ENCODE results near the gene CALHM2.

Gene CALHM2

DNA sequence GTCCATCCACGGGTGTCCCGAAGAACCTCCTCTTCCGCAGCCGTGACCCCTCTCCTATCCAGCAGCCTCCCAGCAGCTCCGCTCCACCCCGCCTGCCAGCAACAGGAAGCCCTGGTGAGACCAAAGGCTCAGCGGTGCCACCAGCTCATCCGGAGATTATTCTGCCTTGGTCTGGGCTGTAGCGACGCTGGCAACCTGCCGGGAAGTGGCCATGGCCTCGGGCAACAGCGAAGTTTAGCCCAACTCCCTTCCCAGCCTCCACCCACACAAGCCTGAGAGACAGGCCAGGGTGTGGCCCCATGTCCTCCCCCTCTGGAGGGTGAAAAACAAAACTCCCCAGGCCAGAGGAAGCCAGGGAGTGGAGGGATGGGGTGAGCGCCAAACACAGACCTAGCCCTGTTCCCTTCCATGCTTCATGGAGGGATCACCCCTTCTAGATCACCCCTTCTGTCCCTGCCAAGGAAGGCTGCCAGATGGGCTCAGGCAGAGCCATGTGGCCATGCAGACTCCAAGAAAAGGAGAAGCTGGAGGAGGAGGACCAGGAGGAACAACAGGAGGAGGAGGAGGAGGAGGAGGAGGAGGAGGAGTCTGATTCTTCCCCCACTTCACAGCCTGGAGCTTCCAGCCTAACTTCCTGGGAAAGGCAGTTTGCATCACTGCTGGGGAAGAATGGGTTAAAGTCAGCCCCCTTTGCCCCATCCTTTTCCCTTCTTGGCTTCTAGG, 918 bp downstream of the CALHM2 start:
- no peak for DNase-seq (ENCODE audit: low read depth in 2 of 2)

DNA sequence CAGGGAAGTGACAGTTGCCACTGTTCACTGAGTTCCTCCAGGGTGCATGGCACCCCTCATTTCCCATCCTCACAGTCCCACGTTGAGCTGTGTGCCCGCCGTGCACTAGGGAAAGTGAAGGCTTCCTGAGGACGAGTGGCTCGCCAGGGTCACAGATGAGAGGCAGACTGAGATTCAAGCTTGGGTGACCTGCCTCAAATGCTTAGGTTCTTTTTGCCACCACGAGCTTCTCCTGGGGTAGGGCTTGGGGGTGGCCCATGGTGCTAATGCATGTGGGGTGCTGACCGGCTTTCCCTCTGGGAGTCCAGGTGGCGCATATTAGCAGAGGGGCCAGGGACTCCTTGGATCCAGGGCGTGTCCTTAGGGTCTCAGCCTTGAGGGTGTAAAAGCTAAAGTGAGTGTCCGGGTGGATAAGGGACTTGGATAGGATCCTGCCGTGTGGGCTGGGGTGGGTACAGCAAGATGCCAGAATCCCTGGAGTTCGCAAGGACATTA, 1.9 kb downstream of the CALHM2 start:
- DNase-seq (ENCODE audit: low read depth in 2 of 2), result no peak

DNA sequence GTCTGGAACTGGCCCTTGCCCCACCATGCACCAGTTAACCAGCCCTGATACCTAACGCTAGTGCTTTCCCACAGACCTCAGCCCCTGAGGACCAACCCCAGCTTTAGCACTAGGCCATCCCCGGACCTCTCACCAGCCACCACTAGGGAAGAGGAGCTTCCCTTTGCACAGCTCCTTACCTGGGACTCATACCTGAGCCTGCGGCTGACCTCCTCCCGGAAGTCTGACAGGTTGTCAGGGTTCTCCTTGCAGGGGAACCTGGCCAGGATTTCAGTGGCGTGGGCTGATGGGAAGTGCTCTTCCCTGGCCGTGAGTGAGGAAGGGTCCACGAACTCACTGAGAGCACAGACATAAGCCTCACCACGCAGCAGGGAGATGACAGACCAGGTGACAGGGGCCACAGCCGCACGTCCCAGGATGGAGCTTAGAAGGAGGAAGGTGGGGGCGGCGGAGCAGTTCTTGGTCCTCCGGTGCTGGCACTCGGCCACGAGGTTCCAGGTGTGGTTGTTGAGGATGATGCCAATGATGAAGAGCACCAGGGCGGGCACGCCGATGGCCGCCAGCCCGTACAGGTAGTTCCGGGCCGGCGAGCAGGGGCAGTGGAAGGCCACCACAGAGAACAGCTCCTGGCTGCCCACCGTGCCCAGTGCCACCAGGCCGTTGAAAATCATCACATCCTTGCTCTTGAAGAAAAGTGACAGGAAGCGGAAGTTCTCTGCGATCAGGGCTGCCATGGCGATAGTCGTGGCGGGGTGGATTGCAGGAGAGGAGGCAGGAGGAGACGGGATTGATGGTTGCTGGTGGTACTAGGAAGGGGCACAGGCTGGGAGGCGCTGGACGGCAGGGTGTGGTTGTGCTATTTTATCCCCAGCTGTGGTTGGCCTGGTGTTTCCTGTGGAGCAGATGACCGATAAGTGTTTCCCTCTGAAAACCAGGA, 2.7 kb downstream of the CALHM2 start:
- DNase-seq (ENCODE audit: low read depth in 2 of 2), result no peak

DNA sequence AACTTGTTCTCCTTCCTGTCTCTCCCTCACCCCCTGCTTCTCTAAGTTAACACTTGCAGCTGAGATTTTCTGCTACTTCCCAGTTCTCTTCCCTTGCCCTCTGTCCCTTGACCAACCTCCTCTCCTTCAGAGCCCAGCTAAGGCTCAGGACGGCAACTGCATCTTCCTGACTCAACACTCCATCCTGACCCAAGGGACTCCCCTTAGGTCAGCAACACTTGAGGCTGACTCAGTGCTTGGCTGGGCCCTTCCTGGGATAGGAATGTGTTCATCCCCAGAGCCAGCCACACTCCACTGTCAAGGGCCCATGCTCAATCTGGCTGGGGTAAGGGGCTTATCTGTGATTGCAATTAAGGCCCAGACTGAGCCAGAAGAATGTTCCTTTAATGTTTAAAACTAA, 3.4 kb downstream of the CALHM2 start:
- no peak for DNase-seq (ENCODE audit: low read depth in 2 of 2)

DNA sequence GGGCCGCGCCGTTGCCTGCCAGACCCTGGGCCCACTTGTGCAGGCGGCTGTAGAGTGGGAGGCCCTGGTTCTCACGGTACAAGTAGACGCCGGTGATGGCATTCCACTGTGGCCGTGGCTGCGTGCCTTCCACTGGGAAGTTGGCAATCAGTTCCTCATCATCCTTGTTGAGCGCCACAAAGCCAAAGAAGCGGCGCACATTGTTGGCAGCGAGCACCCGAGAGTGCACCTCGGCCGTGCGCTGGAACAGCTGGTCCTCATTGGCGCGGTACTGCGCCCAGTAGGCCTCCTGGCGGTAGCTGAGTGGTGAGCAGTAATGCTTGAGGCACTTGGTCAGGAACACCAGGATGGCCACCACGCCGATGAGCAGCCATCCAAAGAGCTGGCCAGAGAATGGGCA, 5.0 kb downstream of the CALHM2 start:
- DNase-seq (ENCODE audit: low read depth in 2 of 2), result no peak

DNA sequence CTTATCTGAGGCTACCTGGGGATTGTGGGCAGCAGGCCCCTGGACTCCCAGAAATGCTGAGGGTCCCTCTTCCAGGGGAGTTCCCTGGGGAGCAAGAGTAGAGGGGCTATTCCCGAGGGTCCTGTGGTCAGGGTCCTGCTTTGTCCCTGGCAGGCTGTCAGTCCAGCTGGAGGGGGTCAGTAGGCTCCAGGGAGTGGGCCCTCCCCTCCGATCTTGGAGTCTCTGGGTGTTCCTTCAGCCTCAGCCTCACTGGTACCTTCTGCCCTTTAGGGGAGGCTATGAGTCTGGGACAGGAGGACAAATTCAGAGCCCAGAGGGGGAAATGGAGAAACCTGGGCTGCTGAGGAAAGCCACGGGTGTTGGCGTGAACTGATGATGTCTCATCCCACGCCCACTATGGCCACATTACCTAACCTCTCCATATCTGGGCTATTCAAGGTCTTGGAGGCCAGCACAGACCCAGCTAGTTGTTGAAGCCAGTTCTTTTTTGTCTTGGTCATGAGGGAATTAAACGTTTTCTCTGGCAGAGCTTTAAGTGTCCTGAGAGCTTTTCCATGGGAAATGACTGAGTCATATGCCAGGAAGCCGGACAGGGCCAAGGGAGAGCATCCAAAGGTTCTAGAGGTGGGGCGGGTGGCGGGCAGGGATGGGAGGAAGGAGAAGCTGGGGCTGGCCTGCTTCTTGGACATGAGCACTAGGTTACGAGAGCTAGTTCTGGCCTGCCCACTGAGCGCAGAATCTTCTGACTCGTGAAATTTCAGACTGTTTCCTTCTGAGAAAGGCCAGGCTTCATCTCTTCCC, 6.2 kb downstream of the CALHM2 start:
- DNase-seq (ENCODE audit: low read depth in 2 of 2), result no peak

DNA sequence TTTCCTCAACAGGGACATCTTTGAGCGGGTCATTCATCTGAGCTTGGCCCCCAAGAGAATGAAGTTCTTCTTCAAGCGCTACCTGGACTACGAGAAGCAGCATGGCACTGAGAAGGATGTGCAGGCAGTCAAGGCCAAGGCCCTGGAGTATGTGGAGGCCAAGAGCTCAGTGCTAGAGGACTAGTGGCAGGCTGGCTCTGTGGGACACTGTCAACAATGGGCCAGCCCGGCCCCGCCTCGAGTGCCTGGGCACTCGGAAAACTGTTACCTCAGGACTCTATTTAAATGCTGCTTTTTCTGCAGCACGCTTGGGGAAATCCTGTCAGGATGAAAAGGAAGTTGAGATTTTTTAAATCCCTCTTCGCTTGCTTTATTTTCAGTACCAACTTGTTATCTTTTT, 6.8 kb downstream of the CALHM2 start:
- no peak for DNase-seq (ENCODE audit: low read depth in 2 of 2)

DNA sequence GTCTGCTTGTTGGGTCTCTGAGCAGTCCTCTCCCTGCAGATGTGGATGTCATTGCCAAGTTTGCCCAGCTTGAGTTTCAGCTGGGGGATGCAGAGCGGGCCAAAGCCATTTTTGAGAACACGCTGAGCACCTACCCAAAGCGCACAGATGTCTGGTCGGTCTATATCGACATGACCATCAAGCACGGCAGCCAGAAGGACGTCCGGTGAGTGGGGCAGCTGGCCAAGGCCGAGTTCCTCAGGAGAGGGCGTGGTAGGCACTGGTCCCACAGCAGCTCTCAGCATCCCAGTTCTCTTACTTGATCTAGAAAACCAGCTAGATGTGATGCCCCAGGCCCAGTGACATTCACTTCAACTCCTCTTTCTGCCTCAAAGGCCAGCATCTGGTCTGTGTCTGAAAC, 7.7 kb downstream of the CALHM2 start:
- no peak for DNase-seq (ENCODE audit: low read depth in 2 of 2)

DNA sequence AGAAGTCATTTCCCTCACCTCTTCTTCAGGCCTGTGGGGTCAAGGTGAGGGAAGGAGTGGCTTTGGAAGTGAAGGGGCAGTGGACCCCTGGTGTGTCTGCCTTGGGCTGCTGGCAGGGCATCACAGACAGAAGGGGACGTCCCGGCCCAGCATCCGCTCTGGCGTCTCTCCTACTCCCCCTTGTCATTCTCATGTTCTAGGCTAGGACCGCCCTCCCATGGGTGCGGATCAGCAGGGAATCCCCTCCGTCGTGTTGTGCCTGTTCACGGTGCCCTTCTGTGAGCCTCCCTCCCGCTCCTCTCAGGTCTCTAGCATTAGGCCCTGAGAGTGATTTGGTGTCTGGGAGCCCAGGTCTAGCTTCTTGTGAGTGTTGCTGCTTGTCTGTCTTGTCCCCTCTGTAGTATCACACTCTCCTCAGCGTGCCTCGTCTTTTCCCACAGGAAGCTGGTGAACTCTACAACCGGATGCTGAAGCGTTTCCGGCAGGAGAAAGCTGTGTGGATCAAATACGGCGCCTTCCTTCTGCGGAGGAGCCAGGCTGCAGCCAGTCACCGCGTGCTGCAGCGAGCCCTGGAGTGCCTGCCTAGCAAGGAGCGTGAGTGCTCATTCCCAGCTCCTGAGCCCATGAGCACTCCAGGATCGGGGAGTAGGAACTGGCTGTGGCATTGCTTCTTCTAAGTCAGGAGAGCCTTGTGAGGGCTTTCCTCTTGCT, 8.5 kb downstream of the CALHM2 start:
- DNase-seq (ENCODE audit: low read depth in 2 of 2), result no peak

DNA sequence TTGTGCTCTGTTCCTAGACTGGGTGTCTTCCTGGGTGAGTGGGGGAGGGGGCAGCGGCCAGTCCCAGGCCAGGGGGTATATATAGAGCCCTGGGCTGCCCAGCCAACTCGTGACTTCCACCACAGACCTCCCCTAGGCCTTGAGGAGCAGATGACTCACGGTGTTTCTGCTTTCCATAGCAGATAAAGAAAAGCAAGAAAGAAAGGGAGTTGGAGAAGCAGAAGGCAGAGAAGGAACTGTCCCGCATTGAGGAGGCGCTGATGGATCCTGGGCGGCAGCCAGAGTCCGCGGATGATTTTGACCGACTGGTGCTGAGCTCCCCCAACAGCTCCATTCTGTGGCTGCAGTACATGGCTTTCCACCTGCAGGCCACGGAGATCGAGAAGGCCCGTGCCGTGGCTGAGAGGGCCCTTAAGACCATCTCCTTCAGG, 10.1 kb downstream of the CALHM2 start:
- no peak for DNase-seq (ENCODE audit: low read depth in 2 of 2)

DNA sequence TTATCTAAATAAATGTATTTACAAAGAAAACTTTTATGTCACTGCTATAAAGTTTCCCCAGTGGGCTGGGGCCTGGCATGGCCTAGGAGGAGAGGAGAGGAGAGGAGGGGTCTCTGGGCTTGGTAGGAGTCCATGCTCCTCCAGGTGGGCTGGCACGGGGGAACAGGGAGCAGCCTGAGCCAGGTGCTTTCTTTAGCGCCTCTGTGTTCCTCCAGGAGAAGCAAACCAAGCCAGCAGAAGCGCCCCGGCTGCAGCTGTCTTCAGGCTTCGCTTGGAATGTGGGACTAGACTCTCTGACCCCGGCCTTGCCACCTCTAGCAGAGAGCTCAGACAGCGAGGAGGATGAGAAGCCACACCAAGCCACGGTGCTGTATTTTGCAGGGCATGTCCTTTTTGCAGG, 10.6 kb downstream of the CALHM2 start:
- DNase-seq (ENCODE audit: low read depth in 2 of 2), result no peak

DNA sequence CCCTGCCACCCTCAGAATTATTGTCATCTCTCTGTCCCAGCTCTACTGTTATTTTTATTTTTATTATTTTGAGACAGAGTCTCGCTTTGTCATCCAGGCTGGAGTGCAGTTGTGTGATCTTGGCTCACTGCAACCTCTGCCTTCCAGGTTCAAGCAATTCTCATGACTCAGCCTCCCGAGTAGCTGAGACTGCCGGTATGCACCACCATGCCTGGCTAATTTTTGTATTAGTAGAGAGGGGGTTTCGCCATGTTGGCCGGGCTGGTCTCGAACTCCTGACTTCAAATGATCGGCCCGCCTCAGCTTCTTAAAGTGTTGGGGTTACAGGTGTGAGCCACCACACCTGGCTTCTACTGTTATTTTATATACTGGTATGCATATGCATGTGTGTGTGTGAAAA, 11.0 kb downstream of the CALHM2 start:
- no peak for DNase-seq (ENCODE audit: low read depth in 2 of 2)

DNA sequence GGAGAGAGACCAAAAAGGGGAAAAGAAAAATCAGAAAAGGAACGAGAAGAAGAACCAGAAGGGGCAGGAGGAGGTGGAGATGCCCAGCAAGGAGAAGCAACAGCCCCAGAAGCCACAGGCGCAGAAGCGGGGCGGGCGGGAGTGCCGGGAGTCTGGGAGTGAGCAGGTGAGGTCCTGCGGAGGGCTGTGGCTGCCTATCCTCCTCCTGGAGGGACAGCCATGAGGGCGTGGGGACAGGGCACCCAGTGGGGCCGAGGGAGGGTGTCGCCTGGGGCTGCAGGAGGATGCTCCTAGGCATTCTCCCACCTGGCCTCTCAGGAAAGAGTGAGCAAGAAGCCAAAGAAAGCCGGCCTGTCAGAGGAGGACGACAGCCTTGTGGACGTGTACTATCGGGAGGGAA, 11.8 kb downstream of the CALHM2 start:
- DNase-seq (ENCODE audit: low read depth in 2 of 2), result no peak

DNA sequence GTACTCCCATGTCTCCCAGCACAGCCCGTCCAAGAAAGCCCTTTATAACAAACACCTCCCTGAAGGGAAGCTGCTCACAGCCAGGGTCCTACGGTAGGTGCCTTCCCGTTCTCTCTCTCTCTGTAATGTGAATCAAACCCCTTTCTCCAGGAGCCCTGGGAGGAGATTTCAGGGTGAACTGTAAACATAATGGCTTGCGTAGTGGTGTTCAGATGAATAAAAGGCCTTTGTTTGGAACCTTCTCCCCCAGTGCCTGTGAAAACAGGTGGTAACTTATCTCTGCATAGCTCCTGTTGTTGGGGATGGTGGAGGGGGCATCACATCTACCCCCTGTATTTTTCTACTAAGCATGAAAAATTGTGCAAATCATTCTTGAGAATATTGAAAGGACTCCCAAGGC, 12.4 kb downstream of the CALHM2 start:
- no peak for DNase-seq (ENCODE audit: low read depth in 2 of 2)

DNA sequence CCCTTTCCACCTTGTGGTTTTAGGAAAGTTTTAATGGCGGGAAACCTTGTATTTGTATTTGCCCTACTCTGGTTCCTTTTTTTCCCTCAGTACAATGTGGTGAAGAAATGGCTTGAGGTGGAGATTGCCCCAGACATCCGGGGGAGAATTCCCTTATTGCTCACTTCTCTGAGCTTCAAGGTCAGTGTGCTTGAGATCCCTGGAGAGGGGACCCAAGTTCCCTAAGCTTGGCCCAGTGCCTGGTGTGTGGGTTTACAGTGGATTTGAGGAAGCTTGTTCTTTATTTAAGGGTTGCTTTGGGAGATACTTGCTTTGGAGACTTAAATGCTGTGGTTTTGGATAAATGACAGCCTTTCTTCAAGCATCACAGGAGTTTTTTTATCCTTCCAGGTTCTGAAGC, 18.3 kb downstream of the CALHM2 start:
- DNase-seq (ENCODE audit: low read depth in 2 of 2), result no peak

DNA sequence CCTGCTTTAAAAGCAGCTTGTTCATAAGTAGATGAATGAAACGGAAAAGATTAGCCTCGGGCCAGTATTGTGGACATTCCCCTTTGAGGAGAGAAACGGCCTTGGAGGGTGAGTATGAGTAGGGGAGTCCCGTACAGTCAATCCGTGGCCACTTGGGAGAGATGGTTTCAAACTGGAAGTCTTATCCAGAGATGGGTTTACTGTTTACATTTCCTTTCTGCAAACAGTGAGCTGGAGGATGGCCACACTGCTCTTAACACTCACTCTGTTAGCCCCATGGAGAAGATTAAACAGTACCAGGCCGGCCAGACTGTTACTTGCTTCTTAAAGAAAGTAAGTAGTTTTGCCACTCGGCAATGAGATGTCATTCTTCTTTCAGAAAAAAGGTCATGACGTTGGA, 20.3 kb downstream of the CALHM2 start:
- no peak for DNase-seq (ENCODE audit: low read depth in 2 of 2)

DNA sequence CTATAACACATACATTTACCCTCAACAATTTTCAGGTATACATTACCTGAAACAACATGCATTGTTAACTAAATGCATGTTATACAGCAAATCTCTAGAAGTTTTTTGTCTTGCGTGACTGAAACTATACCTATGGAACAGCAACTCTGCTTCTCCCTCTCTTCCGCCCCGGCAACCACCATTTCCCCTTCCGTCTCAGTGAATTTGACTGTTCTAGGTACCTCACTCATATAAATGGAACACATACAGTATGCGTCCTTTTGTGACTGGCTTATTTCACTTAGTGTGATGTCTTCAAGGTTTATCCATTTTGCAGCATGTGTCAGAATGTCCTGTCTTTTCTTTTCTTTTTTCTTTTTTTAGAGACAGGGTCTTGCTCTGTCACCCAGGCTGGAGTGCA, 22.5 kb downstream of the CALHM2 start:
- no peak for DNase-seq (ENCODE audit: low read depth in 2 of 2)

DNA sequence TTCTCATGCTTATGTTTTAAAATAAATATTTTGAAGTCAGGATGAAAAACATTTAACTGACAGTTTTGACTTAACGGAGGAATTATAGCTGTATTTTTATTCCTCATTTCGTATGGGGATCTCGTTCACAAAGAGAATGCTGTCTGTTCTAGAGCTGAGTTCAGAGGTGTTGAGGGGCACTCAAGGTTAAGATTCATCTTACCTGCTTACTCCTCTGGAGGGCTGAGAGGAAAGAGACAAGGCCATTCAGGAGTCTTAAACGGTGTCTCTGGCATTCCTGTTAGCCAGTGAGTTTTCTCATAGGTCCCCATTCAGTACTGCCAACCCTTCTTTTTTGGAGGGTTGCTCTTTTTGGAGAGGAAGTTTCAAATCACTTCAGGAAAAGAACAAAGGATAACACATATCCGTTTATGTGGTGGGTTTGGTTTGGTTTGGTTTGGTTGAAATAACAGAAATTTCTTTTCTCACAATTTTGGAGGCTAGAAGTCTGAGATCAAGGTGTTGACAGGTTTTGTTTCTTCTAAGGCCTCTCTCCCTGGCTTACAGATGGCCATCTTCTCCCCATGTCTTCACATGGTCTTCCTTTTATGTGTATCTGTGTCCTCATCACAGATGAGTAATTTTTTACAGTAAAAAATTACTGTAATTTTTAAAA, 23.1 kb downstream of the CALHM2 start:
- no peak for DNase-seq (ENCODE audit: low read depth in 2 of 2)

DNA sequence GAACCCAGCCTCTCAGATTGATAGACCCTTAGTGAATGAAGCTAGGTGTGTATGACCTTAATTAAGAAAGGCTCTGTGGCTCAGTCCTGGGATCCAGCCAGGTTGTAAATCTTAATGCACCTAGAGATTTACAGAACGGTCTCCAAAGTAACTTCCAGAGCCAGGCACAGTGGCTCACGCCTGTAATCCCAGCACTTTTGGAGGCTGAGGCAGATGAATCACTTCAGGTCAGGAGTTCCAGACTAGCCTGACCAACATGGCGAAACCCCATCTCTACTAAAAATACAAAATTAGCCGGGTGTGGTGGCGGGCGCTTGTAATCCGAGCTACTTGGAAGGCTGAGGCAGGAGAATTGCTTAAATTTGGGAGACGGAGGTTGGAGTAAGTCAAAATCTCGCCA, 24.3 kb downstream of the CALHM2 start:
- DNase-seq (ENCODE audit: low read depth in 2 of 2), result no peak

DNA sequence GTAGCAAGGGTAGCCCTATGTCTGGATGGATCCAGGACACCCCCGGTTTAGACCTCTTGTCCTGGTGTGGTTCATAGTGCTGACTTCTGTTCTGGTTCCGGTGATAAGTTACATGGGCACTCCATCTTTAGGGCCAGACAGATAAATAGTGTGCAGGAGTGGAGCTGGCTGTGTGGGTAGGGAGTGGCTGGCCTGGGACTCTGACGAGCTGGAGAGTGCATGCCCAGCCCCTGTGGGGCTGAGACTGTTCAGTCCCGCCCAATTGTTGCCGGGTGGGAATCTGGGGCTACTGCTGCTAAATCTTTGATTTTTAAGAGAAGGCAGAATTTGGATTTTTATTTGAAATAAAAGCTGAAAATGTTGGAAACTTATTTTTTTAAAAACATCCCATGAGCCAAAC, 28.4 kb downstream of the CALHM2 start:
- DNase-seq (ENCODE audit: low read depth in 2 of 2), result no peak

DNA sequence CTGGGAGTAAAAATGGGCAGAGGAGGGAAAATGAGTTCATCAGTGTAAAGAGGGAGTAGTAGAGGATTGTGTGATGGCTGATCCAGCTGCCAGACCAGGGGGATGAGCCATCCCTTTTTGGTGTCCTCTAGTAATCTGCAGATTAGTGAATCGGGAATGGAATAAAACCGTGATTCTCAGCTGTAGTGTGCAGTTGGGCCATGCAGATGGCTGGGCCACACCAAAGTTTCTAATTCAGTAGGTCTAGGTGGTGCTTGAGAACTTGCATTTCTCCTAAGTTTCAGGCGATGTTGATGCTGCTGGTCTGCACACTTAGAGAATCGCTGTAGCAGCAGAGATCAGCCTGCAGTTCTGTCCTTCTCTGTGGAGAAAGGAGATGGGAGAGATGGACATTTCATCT, 33.1 kb downstream of the CALHM2 start:
- DNase-seq (ENCODE audit: low read depth in 2 of 2), result no peak
